Ovary (tissue), 3 donors: ENCODE data around the gene SAE1.

Experiments used
- CTCF ChIP-seq, 3 donors: fragments of 450-650 bp in 2 of 3; fragments of 200-600 bp in 1 of 3; IDR thresholded peaks; one replicate each; pipeline versions ENCODE4 v1.5.1 to v1.8.0; 2016 to 2022; ENCODE audit warnings: antibody characterized with exemption in 3 of 3, mild to moderate bottlenecking in 1 of 3
- EP300 ChIP-seq: sonication (generic); formaldehyde crosslinking; IDR thresholded peaks from one replicate; pipeline ENCODE4 v1.6.1; 2017; ENCODE audit warnings: antibody characterized with exemption
- POLR2A ChIP-seq: fragments of 450-650 bp; IDR thresholded peaks from one replicate; pipeline ENCODE4 v1.6.1; 2017; ENCODE audit warnings: antibody characterized with exemption, mild to moderate bottlenecking, moderate library complexity
- donor health status: DM: no; HTN: no; CAD: no.

DNA sequence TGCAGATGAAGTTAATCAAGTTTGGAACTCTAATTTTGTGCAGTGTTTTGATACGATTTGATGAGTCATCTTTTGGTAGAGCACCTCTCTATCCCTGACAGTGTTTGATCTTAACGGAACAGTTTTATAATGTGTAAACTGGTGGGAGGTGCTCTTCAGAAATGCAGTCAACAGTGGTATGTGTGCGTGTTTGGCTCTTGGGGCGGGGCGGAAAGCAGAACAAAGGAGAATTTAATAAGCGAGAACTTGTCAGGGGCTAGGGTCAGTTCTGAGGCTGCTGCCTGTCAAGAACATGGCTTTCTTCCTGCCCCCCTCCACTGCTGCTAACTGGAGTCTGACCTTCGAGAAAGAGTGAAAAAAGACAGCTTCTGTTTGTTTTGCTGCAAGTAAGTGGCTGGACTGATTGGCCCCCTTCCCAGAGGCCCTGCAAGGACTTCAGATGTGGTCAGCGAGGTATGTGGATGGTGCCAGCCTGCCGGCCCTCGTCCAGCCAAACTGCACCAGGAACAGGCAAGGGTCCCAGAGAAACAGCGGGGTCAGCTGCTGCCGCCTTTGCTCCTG, 59.6 kb downstream of the SAE1 start:
- TF ChIP-seq CTCF (IDR thresholded peaks at IDR 0.05) (no peak), POLR2A (no peak), EP300 (no peak)
